MCF 10A (cell line): ENCODE data around the gene ACTMAP. TPM values are rescaled to one million over a fixed set of nuclear protein-coding genes. Genes with fewer than 3 reads are reported as not detected.
"Not testable (repeated sequence)": the region's sequence is repeated elsewhere in the genome, so short reads cannot be mapped to it uniquely, and the experiment has no call there.

ENCODE experiments used
- BruUV-seq: library from RNA; stranded (reverse); fragments of 400-500 nt; replicated peaks from 2 replicates; lab custom pipeline; 2021; lab: Mats Ljungman, UMichigan
- CTCF ChIA-PET: fragments of 300-600 bp; sonication (Branson Sonifier 250); formaldehyde crosslinking; extraction: SDS; loops from one replicate; lab custom pipeline; 2021; ENCODE audit warnings: antibody characterized with exemption, inconsistent platforms; lab: Yijun Ruan, JAX
- POLR2A ChIA-PET: fragments of 300-600, 350-650 bp; sonication (Branson Sonifier 250); formaldehyde crosslinking; extraction: SDS; loops from one replicate; lab custom pipeline; 2020; ENCODE audit warnings: antibody characterized with exemption, inconsistent platforms; lab: Yijun Ruan, JAX
- DNase-seq: peaks from one replicate; pipeline ENCODE4 v3.0.0-alpha.2; 2018; ENCODE audit not compliant: unreplicated experiment
- H3K27ac Mint-ChIP-seq: one replicate; pipeline ENCODE4 v1.8.0; 2022; ENCODE audit warnings: mild to moderate bottlenecking, low read depth, mixed read lengths; ENCODE audit not compliant: unreplicated experiment
- H3K27me3 Mint-ChIP-seq: one replicate; pipeline ENCODE4 v1.8.0; 2022; ENCODE audit warnings: mixed read lengths; ENCODE audit not compliant: insufficient read depth, unreplicated experiment
- H3K36me3 Mint-ChIP-seq: one replicate; pipeline ENCODE4 v1.8.0; 2022; ENCODE audit warnings: mild to moderate bottlenecking, moderate library complexity, mixed read lengths; ENCODE audit not compliant: insufficient read depth, unreplicated experiment
- H3K4me1 Mint-ChIP-seq: one replicate; pipeline ENCODE4 v1.8.0; 2022; ENCODE audit warnings: mixed read lengths; ENCODE audit not compliant: insufficient read depth, unreplicated experiment
- H3K4me3 Mint-ChIP-seq: one replicate; pipeline ENCODE4 v1.8.0; 2022; ENCODE audit warnings: mild to moderate bottlenecking, moderate library complexity, mixed read lengths; ENCODE audit not compliant: unreplicated experiment
- H3K9me3 Mint-ChIP-seq: one replicate; pipeline ENCODE4 v1.8.0; 2022; ENCODE audit warnings: mixed read lengths; ENCODE audit not compliant: unreplicated experiment
- intact Hi-C: fragments of 100-400 bp; cut with micrococcal nuclease; formaldehyde crosslinking; loops from 2 replicates; pipeline ENCODE4 v1.14.1; 2022
- total RNA-seq: library from RNA; stranded (reverse); gene quantifications from 2 replicates; pipeline ENCODE4 v1.2.3, GENCODE V29; 2022
- TF ChIP-seq, protein P1 (sequence below): fragments of 200-600 bp; IDR thresholded peaks from one replicate; pipeline ENCODE4 v1.8.0; 2022; ENCODE audit warnings: antibody characterized with exemption, mild to moderate bottlenecking; ENCODE audit not compliant: unreplicated experiment

ACTMAP gene
- total RNA-seq, 1 experiment from 2014 or later: 19.3 TPM

DNA sequence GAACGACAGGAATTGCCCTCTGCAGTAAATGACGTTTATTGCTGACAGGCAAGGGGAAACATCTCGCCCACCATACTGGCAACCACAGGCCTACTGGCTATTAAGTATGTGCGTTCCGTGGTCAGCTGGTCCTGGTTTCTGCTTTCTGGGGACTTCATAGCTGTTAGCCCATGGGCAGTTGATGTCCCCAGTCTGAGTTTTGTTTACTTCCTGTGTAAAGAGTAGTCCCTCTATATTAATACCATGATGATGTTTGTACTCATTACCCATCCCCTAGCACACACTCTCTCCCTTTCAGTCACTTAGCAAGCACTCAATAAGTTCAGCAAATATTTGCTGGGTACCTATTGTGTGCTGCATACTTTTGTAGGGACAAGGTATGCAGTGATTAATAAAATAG lies 18.6 kb upstream of the ACTMAP start:
- H3K36me3 Mint-ChIP-seq: peaks cover 48% of the 10 kb centered on the region
- H3K27ac Mint-ChIP-seq: no peak overlapping the region
- no peaks in the 10 kb centered on the region for H3K4me1 Mint-ChIP-seq
- ChIA-PET CTCF (no interaction called here), POLR2A (no interaction called here)
- no peak overlapping the region for H3K4me3 Mint-ChIP-seq
- intact Hi-C loops: no loop called here
- no peaks in the 10 kb centered on the region for H3K27me3 Mint-ChIP-seq
- TF ChIP-seq, protein P1, sequence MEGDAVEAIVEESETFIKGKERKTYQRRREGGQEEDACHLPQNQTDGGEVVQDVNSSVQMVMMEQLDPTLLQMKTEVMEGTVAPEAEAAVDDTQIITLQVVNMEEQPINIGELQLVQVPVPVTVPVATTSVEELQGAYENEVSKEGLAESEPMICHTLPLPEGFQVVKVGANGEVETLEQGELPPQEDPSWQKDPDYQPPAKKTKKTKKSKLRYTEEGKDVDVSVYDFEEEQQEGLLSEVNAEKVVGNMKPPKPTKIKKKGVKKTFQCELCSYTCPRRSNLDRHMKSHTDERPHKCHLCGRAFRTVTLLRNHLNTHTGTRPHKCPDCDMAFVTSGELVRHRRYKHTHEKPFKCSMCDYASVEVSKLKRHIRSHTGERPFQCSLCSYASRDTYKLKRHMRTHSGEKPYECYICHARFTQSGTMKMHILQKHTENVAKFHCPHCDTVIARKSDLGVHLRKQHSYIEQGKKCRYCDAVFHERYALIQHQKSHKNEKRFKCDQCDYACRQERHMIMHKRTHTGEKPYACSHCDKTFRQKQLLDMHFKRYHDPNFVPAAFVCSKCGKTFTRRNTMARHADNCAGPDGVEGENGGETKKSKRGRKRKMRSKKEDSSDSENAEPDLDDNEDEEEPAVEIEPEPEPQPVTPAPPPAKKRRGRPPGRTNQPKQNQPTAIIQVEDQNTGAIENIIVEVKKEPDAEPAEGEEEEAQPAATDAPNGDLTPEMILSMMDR: no peak
- no peaks in the 10 kb centered on the region for H3K9me3 Mint-ChIP-seq
- no TSS peak for BruUV-seq
- no peak for DNase-seq

DNA sequence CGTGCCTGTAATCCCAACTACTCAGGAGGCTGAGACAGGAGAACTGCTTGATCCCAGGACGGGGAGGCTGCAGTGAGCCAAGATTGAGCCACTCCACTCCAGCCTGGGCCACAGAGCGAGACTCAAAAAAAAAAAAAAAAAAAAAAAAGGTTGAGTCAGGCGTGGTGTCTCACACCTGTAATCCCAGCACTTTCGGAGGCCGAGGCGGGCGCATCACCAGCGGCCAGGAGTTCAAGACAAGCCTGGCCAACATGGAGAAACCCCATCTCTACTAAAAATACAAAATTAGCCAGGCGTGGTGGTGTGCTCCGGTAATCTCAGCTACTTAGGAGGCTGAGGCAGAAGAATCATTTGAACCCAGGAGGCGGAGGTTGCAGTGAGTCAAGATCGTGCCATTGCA lies 16.1 kb upstream of the ACTMAP start:
- H3K27ac Mint-ChIP-seq, H3K4me3 Mint-ChIP-seq, DNase-seq, H3K9me3 Mint-ChIP-seq, intact Hi-C loops, BruUV-seq, H3K4me1 Mint-ChIP-seq, H3K27me3 Mint-ChIP-seq: not testable (repeated sequence)
- ChIA-PET CTCF (interaction anchor here (0.6 kb wide), 2 partner anchors 52 to 357 kb away, joined by 3 to 4 read pairs; no protein-coding TSS in a partner anchor), POLR2A (interaction anchor here (0.7 to 1.3 kb wide), 3 partner anchors 12 to 32 kb away, joined by 3 to 5 read pairs (median 4); partner anchors contain the start of genes ACTMAP and RAB4B)
- peaks cover 73% of the 10 kb centered on the region for H3K36me3 Mint-ChIP-seq

DNA sequence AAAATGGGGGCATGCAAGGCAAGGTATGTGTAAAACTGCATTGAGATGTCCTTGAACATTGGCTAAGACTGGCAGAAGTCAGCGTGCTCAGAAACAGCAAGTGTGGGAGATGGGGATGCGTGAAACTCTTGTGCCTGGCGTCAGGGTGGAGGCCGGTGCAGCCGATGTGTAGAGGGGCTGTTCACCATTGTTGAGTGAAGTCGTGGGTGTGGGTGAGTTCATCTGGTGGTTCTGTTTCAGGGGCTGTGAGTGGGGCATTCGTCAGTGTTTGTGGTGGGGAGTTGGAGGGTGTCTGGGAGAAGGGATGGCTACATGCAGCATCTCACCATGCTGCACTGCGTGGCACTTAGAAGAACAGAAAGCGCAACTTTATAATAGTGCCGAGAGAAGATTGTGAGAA lies 13.7 kb upstream of the ACTMAP start:
- H3K4me1 Mint-ChIP-seq: no peaks in the 10 kb centered on the region
- no peaks in the 10 kb centered on the region for H3K9me3 Mint-ChIP-seq
- TF ChIP-seq, protein P1: no peak
- H3K27me3 Mint-ChIP-seq: no peaks in the 10 kb centered on the region
- BruUV-seq: no TSS peak
- peaks cover 90% of the 10 kb centered on the region for H3K36me3 Mint-ChIP-seq
- no peak overlapping the region for H3K27ac Mint-ChIP-seq
- intact Hi-C loops: no loop called here
- ChIA-PET POLR2A (interaction anchor here (1.0 kb wide), 1 partner anchor 12 kb away, joined by 3 read pairs; no protein-coding TSS in a partner anchor), CTCF (no interaction called here)
- no peak for DNase-seq
- no peak overlapping the region for H3K4me3 Mint-ChIP-seq

DNA sequence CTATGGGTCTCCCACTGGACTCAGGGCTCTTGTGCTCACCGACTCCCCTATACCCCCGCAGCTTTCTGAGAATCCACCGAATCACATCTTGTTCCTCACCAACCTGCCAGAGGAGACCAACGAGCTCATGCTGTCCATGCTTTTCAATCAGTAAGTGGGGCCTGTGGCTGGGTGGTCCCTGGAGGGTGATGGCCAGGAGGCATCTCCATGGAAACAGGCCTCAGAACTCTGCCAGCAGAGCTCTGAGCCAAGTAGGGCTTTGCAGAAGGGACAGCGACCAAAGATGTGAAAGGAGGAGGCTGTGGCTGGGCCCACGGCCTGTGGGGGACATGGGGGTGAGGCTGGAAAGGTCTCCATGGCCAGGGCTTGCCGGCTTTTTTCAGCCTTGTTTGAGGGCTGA lies 13.2 kb upstream of the ACTMAP start:
- Mint-ChIP-seq H3K4me1 (no peaks in the 10 kb centered on the region), H3K9me3 (no peaks in the 10 kb centered on the region), H3K4me3 (no peak overlapping the region), H3K27ac (no peak overlapping the region), H3K36me3 (peaks cover 94% of the 10 kb centered on the region), H3K27me3 (no peaks in the 10 kb centered on the region)
- TF ChIP-seq, protein P1: no peak
- BruUV-seq: no TSS peak
- ChIA-PET POLR2A (interaction anchor here (1.0 kb wide), 1 partner anchor 12 kb away, joined by 3 read pairs; no protein-coding TSS in a partner anchor), CTCF (no interaction called here)
- intact Hi-C loops: no loop called here
- DNase-seq: no peak
